ENCODE measurements around the gene TIAM1.

The TIAM1 gene

DNA sequence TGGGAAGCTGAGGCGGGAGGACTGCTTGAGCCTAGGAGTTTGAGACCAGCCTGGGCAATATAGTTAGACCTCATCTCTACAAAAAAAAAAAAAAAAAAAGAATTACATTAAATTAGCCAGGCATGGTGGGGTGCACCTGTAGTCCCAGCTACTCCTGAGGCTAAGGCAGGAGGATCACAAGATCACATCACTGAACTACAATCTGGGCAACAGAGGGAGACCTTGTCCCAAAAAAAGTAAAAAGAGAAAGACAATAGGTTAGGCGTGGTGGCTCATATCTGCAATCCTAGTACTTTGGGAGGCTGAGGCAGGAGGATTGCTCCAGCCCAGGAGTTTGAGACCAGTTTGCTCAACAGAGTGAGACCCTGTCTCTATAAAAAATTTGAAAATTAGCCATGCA lies 130.3 kb downstream of the TIAM1 start:
- no peak overlapping the region for H3K4me2 ChIP-seq (ENCODE audit: low read length)
- no peaks in the 10 kb centered on the region for H3K9me3 ChIP-seq (ENCODE audit: insufficient read depth, low read length)
- peaks cover 3% of the 10 kb centered on the region for H3K4me1 ChIP-seq (ENCODE audit: low read length)
- no peaks in the 10 kb centered on the region for H3K36me3 ChIP-seq (replicated peaks; ENCODE audit: low read depth, low read length)
- no peak overlapping the region for H3K27ac ChIP-seq (ENCODE audit: low read length)
- no peak overlapping the region for H2AFZ ChIP-seq (ENCODE audit: low read depth, low read length)
- H3K9ac ChIP-seq (ENCODE audit: low read length), result no peak overlapping the region
- no peak for TF ChIP-seq EZH2phosphoT487 (IDR thresholded peaks at IDR 0.05; ENCODE audit: low read depth)
- TF ChIP-seq, protein P1, sequence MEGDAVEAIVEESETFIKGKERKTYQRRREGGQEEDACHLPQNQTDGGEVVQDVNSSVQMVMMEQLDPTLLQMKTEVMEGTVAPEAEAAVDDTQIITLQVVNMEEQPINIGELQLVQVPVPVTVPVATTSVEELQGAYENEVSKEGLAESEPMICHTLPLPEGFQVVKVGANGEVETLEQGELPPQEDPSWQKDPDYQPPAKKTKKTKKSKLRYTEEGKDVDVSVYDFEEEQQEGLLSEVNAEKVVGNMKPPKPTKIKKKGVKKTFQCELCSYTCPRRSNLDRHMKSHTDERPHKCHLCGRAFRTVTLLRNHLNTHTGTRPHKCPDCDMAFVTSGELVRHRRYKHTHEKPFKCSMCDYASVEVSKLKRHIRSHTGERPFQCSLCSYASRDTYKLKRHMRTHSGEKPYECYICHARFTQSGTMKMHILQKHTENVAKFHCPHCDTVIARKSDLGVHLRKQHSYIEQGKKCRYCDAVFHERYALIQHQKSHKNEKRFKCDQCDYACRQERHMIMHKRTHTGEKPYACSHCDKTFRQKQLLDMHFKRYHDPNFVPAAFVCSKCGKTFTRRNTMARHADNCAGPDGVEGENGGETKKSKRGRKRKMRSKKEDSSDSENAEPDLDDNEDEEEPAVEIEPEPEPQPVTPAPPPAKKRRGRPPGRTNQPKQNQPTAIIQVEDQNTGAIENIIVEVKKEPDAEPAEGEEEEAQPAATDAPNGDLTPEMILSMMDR (IDR thresholded peaks at IDR 0.05; ENCODE audit: low read depth, low read length), result peak; percentile 12; the same call in 1 of the 2 replicates
- no peak overlapping the region for H3K4me3 ChIP-seq (ENCODE audit: low read length)
- no peaks in the 10 kb centered on the region for H3K79me2 ChIP-seq (ENCODE audit: low read length)
- no peaks in the 10 kb centered on the region for H4K20me1 ChIP-seq (ENCODE audit: insufficient read depth, low read length)
- peaks cover 9% of the 10 kb centered on the region for H3K27me3 ChIP-seq (ENCODE audit: low read depth, low read length)

DNA sequence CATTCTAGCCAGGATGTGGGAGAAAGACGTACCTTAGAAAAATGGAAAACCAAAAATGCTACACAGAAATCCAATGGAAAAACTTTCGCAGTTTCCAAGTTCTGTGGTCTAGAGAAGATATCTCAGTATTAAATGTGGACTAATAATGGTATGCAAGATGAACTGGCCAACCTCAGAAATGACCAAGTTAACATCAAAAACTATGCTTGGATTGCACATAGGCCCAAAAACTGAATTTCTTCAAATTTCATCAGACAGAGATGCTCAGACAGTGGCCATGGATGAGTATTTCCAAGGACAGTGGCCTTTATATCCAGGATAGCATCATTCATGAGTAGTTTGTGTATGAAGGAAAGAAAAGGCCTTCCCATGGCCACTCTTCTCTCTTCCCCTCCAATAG lies 132.2 kb downstream of the TIAM1 start:
- Histone ChIP-seq H3K9me3 (ENCODE audit: insufficient read depth, low read length) (no peaks in the 10 kb centered on the region), H3K27me3 (ENCODE audit: low read depth, low read length) (peaks cover 7% of the 10 kb centered on the region; the same call in 1 of the 2 replicates), H4K20me1 (ENCODE audit: insufficient read depth, low read length) (no peaks in the 10 kb centered on the region), H3K9ac (ENCODE audit: low read length) (no peak overlapping the region), H3K4me2 (ENCODE audit: low read length) (no peak overlapping the region), H2AFZ (ENCODE audit: low read depth, low read length) (no peak overlapping the region), H3K4me3 (ENCODE audit: low read length) (no peak overlapping the region), H3K36me3 (replicated peaks; ENCODE audit: low read depth, low read length) (no peaks in the 10 kb centered on the region), H3K4me1 (ENCODE audit: low read length) (peaks cover 4% of the 10 kb centered on the region), H3K27ac (ENCODE audit: low read length) (no peak overlapping the region), H3K79me2 (ENCODE audit: low read length) (no peaks in the 10 kb centered on the region)
- no peak for TF ChIP-seq EZH2phosphoT487 (IDR thresholded peaks at IDR 0.05; ENCODE audit: low read depth)
- TF ChIP-seq, protein P1 (IDR thresholded peaks at IDR 0.05; ENCODE audit: low read depth, low read length), result no peak

DNA sequence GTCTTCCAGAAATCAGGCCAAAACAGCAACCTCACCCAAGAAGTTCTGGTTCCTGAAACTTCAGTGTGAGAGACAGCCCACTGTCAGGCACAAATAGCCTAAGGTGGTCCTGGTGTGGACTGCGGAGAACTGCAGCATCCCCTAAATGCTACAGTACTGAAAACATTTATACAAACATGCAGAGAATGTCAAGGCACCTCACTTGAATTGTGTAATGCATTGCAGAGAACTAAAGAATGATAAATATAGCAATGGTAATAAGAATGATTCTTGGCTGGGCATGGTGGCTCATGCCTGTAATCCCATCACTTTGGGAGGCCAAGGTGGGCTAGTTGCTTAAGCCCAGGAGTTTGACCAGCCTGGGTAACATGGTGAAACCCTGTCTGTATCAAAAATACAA lies 138.6 kb downstream of the TIAM1 start:
- no peaks in the 10 kb centered on the region for H3K9me3 ChIP-seq (ENCODE audit: insufficient read depth, low read length)
- TF ChIP-seq EZH2phosphoT487 (IDR thresholded peaks at IDR 0.05; ENCODE audit: low read depth), result no peak
- TF ChIP-seq, protein P1 (IDR thresholded peaks at IDR 0.05; ENCODE audit: low read depth, low read length), result no peak
- H3K9ac ChIP-seq (ENCODE audit: low read length), result no peak overlapping the region
- no peak overlapping the region for H3K27ac ChIP-seq (ENCODE audit: low read length)
- H3K27me3 ChIP-seq (ENCODE audit: low read depth, low read length), result peaks cover 25% of the 10 kb centered on the region
- no peak overlapping the region for H3K4me3 ChIP-seq (ENCODE audit: low read length)
- H3K4me2 ChIP-seq (ENCODE audit: low read length), result no peak overlapping the region
- no peak overlapping the region for H2AFZ ChIP-seq (ENCODE audit: low read depth, low read length)
- H3K79me2 ChIP-seq (ENCODE audit: low read length), result no peaks in the 10 kb centered on the region
- peaks cover 27% of the 10 kb centered on the region for H3K4me1 ChIP-seq (ENCODE audit: low read length)
- no peaks in the 10 kb centered on the region for H3K36me3 ChIP-seq (replicated peaks; ENCODE audit: low read depth, low read length)
- no peaks in the 10 kb centered on the region for H4K20me1 ChIP-seq (ENCODE audit: insufficient read depth, low read length)

- Histone ChIP-seq H3K9me3 (ENCODE audit: insufficient read depth, low read length) (no peaks in the 10 kb centered on the region), H2AFZ (ENCODE audit: low read depth, low read length) (no peak overlapping the region), H3K27me3 (ENCODE audit: low read depth, low read length) (peaks cover 25% of the 10 kb centered on the region), H3K36me3 (replicated peaks; ENCODE audit: low read depth, low read length) (no peaks in the 10 kb centered on the region), H3K4me2 (ENCODE audit: low read length) (no peak overlapping the region), H3K4me3 (ENCODE audit: low read length) (no peak overlapping the region), H3K79me2 (ENCODE audit: low read length) (no peaks in the 10 kb centered on the region), H3K4me1 (ENCODE audit: low read length) (peaks cover 29% of the 10 kb centered on the region), H3K9ac (ENCODE audit: low read length) (no peak overlapping the region), H3K27ac (ENCODE audit: low read length) (no peak overlapping the region), H4K20me1 (ENCODE audit: insufficient read depth, low read length) (no peaks in the 10 kb centered on the region)
- no peak for TF ChIP-seq EZH2phosphoT487 (IDR thresholded peaks at IDR 0.05; ENCODE audit: low read depth)
- TF ChIP-seq, protein P1 (IDR thresholded peaks at IDR 0.05; ENCODE audit: low read depth, low read length), result no peak
These were observed 139.3 kb downstream of the TIAM1 start for GRCh38 chr21:31204801-31205200.

Measured in OCI-LY3 (cell line).